D721Med (cell line): ENCODE measurements around the gene FIBP.

Experiments used
- DNase-seq: peaks from one replicate; pipeline ENCODE4 v3.0.0; 2011; ENCODE audit warnings: low spot score; ENCODE audit not compliant: insufficient read length
- FAIRE-seq: peaks from 2 replicates; lab custom pipeline; 2011; peaks lifted over from hg19 to GRCh38; lab: Jason Lieb, UNC
- CTCF ChIP-seq: IDR thresholded peaks from 2 replicates; pipeline ENCODE4 v1.5.1; 2012; ENCODE audit warnings: mild to moderate bottlenecking, control low read depth; ENCODE audit not compliant: insufficient read depth; ENCODE audit errors: missing control alignments

The FIBP gene

DNA sequence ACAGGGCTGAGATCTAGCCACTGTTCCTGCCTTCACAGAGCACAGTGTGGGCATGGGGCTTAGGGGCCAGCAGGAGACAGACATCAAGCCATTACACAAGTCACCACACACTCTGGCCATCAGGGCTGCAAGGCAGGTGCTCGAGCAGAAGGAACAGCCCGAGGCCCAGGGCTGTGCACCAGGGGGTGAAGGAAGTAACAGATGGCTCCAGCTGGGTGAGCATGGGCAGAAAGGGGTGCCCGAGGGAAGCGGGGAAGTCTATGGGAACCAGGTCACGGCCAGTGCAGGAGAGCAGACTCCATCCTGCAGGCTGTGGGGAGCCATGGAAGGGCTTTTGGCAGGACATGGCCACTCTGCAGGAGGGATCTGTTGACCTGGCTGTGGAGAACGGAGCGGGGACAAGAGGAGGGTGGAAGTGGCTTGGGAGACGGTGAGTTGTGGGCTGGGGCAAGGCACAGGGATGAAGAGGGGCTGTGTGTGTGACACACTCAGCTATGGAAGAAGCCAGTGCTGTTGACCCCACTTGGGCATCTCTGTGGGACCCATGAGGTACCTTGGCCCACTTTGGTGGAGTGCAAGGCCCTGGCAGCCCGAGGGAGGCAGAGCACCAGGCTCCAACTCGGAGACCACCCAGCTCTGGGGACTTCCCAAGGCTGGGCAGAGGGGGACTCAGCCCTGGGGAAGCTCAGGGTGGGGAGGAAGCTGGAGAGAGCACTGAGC is 27.0 kb upstream of the FIBP start:
- FAIRE-seq: no peak
- no peak for DNase-seq

DNA sequence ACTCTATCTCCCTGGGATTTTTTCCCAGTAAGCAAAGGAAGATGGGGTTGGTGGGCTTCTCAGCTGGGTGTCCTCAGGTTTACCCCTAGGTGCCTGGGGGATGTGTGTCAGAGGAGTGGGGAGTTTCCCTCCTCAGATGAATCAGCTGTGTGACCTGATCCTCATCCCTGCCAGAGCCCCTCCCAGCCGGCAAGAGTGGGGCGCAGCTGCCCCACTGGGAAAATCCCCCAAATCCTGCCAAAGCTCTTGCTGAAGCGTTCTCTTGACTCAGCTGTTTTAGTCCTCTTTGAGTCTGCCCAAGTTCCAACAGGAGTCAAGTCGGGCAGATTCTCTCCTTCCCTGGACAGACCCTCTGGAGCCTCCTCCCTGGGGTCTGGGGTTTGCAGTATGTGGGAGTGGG is 24.6 kb upstream of the FIBP start:
- TF ChIP-seq CTCF: no peak
- DNase-seq (no peak), FAIRE-seq (no peak)

More for the DNA sequence above, 27.0 kb upstream of the FIBP start:
- TF ChIP-seq CTCF: no peak

GRCh38 chr11:65911682-65912568 is 23.7 kb upstream of the FIBP start:
- FAIRE-seq: no peak
- DNase-seq: peak; percentile 65
- TF ChIP-seq CTCF: peak; percentile 17

DNA sequence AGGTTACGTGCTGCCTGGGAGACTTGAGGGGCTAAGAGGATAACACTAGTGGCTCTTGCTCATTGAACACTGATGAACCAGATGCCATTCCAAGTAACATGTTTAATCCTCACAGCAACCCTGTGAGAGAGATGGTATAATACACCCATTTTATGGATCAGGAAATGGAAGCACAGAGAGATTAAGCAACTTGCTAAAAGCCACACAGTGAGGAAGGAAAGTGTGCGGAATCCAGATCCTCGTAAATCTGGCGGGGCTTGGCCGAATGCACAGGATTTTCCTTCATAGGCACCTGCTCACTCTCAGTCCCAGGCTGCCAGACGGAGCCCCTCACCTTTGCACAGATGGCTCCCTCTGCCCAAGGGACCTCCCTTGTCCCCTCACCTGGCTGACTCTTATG is 19.6 kb upstream of the FIBP start:
- no peak for DNase-seq
- no peak for TF ChIP-seq CTCF
- FAIRE-seq: no peak

DNA sequence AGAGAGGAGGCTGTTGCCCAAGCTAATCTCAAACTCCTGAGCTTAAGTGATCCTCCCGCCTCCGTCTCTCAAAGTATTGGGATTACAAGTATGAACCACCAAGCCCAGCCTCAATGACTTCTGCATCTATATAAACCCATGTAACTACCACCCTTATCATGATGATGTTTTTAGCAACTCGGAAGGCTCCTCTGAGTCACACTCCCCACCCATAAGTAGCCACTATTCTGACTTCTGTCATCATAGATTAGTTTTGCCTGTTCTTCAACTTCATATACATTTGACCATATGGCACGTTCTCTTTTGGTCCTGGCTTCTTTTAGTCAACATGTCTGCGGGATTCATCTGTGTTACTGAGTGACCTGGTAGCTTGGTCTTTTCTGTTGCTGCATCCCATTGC is 18.3 kb upstream of the FIBP start:
- no peak for TF ChIP-seq CTCF
- FAIRE-seq (no peak), DNase-seq (no peak)

DNA sequence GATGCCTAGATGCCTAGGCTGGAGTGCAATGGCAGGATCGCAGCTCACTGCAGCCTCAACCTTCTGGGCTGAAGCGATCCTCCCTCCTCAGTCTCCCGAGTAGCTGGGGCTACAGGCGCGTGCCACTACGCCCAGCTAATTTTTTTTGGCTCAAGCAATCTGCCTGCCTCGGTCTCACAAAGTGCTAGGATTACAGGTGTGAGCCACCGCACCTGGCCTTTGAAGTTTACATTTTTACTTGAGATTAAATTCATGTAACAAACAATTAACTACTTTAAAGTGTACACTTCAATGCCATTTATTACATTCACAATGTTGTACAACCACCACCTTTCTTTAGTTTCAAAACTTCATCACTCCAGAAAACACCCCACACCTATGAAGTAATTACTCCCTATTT is 15.4 kb upstream of the FIBP start:
- FAIRE-seq: no peak
- no peak for TF ChIP-seq CTCF
- DNase-seq: no peak

DNA sequence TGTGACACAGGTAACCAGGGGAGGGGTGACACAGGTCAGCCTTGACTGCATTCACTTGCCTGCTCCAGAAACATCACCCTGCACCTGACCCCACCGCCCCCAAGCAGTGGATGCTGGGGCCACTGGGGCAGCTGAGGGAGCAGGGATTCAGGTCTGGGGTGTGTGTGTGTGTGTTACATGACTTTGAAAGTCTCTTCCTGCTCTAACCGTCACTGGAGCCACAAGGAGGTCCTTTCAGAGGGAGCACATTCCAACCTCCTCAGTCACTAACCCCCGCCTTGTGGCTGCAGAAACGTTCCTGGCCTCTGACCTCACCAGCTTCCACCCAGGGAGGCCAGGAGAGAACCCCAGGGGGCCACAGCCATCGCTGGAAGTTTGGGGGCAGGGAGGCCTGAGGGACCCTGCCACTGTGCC is 14.8 kb upstream of the FIBP start:
- no peak for DNase-seq
- no peak for TF ChIP-seq CTCF
- FAIRE-seq: no peak
